GM12892 (cell line): ENCODE results near the gene SERBP1.

Source experiments
- POLR2A ChIP-seq: IDR thresholded peaks from 2 replicates; pipeline ENCODE4 v1.6.1; 2011; ENCODE audit warnings: low read depth, low read length, control low read depth
- TAF1 ChIP-seq: IDR thresholded peaks from 2 replicates; pipeline ENCODE4 v1.6.1; 2011; ENCODE audit warnings: low read depth, mild to moderate bottlenecking, control low read depth, low read length, borderline replicate concordance

GRCh38 chr1:67433837-67434236 is 3.6 kb upstream of the SERBP1 start:
- TF ChIP-seq POLR2A (no peak), TAF1 (no peak)
